ENCODE data around the gene NAP1L5.
A peak's percentile ranks its signal among the peaks of the same experiment; 100 is the strongest.

NAP1L5 gene

DNA sequence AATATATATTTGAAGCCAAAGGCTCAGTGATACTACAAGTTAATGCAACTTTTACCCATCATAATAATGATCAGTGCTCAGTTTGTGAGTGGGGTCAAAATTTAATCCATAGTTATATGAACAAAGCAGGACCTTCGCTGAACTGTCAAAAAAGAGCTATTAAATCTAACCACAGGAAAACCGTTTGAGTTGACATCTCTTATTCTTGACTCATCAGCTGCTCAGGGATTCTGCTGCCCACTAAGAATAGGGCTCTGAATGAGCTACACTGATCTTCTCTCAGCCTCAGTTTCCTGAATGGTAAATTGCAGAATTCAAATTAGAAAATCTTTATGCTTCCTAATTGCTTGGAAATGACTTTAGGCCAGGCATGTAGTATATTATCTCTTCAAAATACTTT, 44.9 kb upstream of the NAP1L5 start:
- TF ChIP-seq, protein P1, sequence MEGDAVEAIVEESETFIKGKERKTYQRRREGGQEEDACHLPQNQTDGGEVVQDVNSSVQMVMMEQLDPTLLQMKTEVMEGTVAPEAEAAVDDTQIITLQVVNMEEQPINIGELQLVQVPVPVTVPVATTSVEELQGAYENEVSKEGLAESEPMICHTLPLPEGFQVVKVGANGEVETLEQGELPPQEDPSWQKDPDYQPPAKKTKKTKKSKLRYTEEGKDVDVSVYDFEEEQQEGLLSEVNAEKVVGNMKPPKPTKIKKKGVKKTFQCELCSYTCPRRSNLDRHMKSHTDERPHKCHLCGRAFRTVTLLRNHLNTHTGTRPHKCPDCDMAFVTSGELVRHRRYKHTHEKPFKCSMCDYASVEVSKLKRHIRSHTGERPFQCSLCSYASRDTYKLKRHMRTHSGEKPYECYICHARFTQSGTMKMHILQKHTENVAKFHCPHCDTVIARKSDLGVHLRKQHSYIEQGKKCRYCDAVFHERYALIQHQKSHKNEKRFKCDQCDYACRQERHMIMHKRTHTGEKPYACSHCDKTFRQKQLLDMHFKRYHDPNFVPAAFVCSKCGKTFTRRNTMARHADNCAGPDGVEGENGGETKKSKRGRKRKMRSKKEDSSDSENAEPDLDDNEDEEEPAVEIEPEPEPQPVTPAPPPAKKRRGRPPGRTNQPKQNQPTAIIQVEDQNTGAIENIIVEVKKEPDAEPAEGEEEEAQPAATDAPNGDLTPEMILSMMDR (conservative IDR thresholded peaks at IDR 0.05; ENCODE audit: low read length) = no peak
- no peak overlapping the region for H3K4me3 ChIP-seq (ENCODE audit: low read length)
- DNase-seq (ENCODE audit: low read depth) = no peak

DNA sequence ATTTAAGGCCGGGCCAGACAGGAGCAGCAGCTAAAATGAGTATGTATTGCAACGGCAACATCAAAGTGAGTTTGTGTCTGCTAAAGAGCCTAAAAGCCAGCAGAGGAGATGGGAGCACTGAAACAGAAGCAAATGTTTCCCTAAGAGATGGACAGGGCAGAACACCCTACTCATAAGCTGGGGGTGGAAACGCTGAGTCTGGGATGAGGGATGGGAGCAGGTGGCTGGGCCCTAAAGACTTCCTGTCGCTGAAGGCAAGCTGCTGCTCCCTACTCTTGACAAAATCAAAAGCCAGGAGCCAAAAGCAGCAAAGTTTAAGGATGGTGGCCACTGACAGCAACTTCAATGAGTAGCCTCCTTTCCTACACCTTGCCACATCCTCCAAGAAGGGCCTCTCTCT, 40.6 kb upstream of the NAP1L5 start:
- TF ChIP-seq, protein P1 (conservative IDR thresholded peaks at IDR 0.05; ENCODE audit: low read length) = no peak
- no peak for DNase-seq (ENCODE audit: low read depth)
- no peak overlapping the region for H3K4me3 ChIP-seq (ENCODE audit: low read length)

DNA sequence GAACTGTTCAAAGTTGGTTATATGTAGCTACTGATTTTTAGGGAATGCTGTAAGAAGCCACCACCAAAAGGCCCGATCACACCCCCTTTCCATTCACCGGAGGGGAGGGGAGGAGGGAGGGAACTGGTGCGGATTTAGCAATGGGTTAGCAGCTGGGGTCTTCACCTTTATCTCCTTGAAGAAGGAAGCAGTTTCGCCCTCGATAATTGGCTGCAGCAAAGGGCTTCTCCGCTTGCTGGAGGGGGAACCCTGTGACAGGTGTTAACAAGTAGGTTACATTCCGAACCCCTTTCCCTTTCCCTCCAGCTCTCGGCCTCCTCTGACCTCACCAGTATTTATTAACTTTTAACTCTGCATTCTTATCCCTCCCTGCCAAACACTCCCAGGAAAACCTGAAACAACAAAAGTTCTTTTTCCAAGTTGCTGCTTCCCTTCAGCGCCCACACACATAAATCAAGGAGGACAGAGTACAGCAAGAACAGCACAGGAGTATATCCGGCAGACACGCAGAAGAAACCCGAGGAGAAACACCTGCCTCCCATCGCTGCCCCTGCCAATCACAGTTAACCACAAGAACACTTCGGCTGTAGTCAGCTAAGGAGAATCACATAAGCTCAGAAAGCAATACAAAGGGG, 39.8 kb upstream of the NAP1L5 start:
- TF ChIP-seq, protein P1 (conservative IDR thresholded peaks at IDR 0.05; ENCODE audit: low read length) = no peak
- DNase-seq (ENCODE audit: low read depth) = no peak
- no peak overlapping the region for H3K4me3 ChIP-seq (ENCODE audit: low read length)

DNA sequence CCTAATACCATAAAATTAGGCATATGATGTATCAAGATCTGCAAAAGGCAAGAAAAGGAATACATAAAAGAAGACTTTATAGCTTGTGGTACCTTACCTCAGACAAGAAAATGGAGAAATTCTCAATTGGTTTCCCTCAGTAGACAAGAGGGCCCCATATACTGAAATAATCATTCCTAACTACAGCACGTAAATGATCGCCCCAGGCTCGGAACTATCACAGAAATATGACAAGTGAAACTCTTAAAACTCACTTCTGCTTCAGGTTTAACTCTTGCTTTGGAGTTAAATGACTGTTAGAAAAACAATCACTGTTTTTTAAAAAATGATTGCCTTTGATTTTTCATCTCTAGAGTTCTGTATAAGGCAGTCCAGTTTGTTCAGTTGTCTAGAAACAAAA, 38.6 kb upstream of the NAP1L5 start:
- TF ChIP-seq, protein P1 (conservative IDR thresholded peaks at IDR 0.05; ENCODE audit: low read length) = no peak

DNA sequence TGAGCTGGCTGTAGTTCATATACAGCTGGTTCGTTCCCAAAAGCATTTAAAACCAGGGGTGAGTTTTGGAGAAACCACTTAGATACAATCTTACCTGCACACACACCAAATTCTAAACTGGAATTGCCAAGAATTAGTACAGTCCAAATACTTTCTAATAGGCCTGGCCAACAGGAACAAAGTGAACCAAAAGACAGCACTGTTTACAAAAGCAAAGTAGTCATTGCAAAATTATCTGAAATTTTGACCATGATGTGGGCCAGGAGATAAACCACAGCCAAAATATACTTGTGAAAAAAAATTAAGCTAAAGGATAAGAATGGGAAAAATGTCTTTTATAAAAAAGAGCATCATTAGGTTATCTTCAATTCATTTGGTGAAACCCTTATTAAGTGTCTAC, 37.9 kb upstream of the NAP1L5 start:
- DNase-seq (ENCODE audit: low read depth) = peak; percentile 23
- TF ChIP-seq, protein P1 (conservative IDR thresholded peaks at IDR 0.05; ENCODE audit: low read length) = no peak
- H3K4me3 ChIP-seq (ENCODE audit: low read length) = no peak overlapping the region

More for the DNA sequence above, 38.6 kb upstream of the NAP1L5 start:
- no peak overlapping the region for H3K4me3 ChIP-seq (ENCODE audit: low read length)
- DNase-seq (ENCODE audit: low read depth) = no peak

DNA sequence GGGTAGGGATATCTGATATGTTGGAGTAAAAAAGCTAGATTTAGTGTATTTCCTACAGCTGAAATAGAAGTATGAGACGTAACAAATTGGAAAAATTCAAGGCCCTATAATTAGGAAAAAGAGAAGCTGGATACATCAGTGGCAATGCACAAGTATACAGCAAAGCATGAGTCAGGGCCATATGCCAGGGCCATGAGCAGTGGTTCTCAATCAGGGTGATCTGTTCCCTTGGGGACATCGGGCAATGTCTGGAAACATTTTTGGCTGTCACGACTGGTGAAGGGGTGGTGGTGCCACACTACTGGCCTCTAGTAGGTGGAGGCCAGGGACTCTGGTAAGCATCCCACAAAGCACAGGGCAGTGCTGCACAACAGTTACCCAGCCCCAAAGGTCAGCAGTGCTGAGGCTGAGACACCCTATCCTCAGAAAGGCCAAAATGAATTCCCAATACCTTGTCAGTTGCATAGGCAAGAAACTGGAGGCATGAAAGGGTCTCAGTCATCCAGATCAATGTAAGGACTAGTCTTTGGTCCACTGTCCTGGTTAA, 36.8 kb upstream of the NAP1L5 start:
- DNase-seq (ENCODE audit: low read depth) = no peak
- TF ChIP-seq, protein P1 (conservative IDR thresholded peaks at IDR 0.05; ENCODE audit: low read length) = no peak

DNA sequence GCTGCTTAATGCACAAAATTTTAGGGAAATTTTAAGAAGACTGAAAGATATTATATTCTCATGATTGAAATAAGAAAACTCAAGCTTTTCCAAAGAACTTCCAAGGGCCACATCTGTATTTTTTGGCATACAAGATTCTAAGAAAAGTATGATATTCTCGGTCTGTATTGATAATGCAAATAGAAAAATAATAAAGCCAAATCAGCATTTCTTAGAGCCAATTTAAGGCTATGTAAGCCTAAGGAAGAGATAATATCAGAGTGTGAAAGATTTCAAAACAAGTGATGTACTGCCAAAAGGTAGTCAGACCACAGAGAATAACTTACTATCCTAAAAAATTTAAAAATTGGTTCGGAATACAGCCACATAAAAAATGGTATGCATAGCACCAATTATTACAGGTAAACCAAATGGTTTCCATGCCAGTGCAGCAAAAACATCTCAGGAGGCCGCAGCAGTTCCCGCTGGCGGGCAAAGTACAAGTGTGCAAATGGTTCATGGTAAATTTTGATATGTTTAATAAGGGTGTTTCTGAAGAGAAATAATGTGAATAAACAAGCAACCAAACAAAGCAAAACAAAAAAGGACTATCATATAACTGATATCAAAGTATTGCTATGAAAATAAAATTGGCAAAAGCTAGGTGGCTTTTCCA, 35.2 kb upstream of the NAP1L5 start:
- no peak for DNase-seq (ENCODE audit: low read depth)
- TF ChIP-seq, protein P1 (conservative IDR thresholded peaks at IDR 0.05; ENCODE audit: low read length) = no peak
- no peak overlapping the region for H3K4me3 ChIP-seq (ENCODE audit: low read length)

More for the DNA sequence above, 36.8 kb upstream of the NAP1L5 start:
- no peak overlapping the region for H3K4me3 ChIP-seq (ENCODE audit: low read length)
